ENCODE measurements around the gene PIGQ.

DNA sequence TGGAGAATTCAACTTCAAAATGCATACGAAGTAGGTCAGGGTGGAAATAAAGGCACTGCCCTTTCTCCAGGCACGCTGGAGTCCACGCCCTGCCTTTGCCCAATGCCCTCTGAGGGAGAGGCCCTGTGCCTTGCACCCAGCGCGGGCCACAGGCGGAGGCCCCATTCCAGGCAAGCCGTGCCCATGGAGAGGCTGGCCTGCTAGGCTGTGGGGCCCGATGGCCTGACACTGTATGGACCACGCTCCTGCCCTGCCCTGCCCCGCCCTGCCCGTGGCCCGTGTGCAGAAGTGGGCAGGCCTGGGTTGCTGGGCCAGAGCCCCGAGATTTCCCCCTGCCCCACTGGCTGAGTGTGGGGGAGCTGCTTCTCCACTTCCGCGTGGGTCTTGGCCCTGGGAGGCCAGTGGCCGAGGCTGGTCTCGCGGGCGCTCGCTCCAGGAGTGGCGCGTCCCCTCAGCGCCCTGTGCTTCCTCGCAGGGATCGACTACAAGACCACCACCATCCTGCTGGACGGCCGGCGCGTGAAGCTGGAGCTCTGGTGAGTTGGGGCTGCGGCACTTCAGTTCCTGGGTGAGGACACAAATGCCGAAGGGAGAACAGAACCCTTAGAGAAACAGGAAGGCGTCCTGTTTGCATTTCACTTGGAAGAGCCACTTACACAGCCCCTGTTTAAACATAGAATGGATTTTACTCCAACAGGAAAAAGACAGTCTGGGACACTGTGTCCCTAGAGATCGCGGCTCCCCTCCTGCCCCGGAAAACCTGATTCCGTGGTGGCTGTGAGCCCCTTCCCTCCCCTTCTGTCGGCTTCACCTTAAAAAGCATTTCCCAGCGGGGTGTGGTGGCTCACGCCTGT lies 47.2 kb downstream of the PIGQ start:
- TF ChIP-seq TAF1 (IDR thresholded peaks at IDR 0.05; ENCODE audit: borderline replicate concordance, low read depth, low read length) (no peak), POLR2AphosphoS5 (IDR thresholded peaks at IDR 0.05; ENCODE audit: low read depth, low read length) (no peak), POLR2A (IDR thresholded peaks at IDR 0.05; ENCODE audit: low read depth, low read length) (no peak)
